PC-3 (cell line): Measurements from ENCODE around the gene NFATC1.

Experiments used
- CTCF ChIP-seq: fragments of 300-600 bp; sonication (generic); conservative IDR thresholded peaks from 2 replicates; pipeline ENCODE4 v1.5.1; 2017; ENCODE audit warnings: antibody characterized with exemption, low read depth, mild to moderate bottlenecking, low read length
- EZH2 ChIP-seq: fragments of 300-600 bp; sonication (generic); IDR thresholded peaks from one replicate; pipeline ENCODE4 v1.6.1; 2017; ENCODE audit warnings: antibody characterized with exemption, mild to moderate bottlenecking, low read length; ENCODE audit not compliant: unreplicated experiment

- TF ChIP-seq CTCF (no peak), EZH2 (no peak)
Observed at GRCh38 chr18:79424880-79425568, 29.3 kb downstream of the NFATC1 start.
